GM19328 (cell line): ENCODE measurements around the gene RBFOX2.

Experiments
- ATAC-seq: cut with Tn5 transposase; IDR thresholded peaks from one replicate; pipeline ENCODE4 v1.9.1; 2021; ENCODE audit warnings: mild to moderate bottlenecking, moderate library complexity; ENCODE audit not compliant: unreplicated experiment

Gene RBFOX2

DNA sequence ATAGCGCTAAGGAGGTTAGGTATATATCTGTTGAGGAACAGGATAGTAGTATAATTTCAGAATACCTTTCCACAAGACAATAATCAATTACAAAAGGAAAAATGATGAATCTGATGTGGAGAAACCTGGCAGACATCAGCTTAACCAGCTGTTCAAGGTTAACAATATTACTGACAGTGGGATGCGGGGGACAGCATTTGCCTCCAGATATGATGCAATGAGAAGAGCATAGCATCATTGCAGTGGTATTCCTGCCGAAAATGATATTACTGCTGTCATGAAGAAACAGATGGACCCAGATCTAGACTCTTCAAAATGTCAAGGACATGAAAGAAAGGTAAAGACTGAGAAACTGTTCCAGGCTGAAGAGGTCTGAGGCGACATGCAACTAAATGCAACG, 49.7 kb downstream of the RBFOX2 start:
- ATAC-seq, result no peak

DNA sequence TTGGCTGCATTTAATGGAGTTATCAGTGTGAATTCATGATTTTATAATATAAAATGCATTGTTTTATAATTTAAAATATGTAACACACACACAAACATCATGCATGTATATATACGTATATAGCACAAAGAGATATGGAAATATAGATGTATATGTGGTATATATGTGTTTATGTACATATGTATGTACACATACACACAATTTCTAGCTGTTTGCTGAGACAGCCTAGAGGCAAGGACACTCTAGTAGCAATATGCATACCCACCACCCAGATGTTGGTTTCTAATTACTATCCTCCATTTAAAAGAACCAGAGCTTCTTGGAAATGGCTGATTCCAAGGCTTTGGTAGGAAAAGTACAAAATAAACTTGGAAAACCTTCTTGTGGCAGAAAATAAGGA, 50.4 kb downstream of the RBFOX2 start:
- no peak for ATAC-seq

DNA sequence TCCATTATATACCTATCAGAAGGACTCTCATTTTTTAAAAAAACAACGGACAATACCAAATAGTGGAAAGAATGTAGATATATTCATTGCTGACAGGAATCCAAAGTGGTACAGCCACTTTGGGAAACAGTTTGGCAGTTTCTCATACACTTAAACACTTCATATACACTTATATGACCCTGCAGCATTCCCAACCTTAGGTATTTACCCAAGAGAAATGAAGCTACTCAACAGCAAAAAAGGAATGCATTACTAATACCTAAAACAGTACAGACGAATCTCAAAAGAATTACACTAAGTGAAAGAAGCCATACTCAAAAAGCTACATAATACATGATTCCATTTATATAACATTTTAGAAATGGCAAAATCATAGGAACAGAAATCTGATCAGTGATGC, 51.5 kb downstream of the RBFOX2 start:
- ATAC-seq, result no peak

DNA sequence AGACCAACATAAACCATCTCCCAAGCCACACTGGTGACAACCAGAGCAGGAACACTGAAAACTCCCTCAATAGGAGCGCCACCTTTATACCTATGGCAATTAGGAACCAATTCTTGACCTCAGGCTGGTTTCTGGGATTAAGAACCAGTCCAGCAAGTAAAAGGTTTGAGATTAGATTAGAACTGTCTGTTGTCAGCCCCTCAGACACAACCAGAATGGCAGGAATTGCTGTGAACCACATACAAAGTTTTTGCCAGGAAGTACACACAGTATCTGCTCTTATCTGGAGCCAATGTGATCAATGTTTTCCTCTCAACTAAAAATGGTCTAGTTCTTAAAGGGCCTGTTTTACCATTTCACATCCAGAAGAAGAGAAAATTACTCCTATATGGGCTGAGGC, 55.2 kb downstream of the RBFOX2 start:
- no peak for ATAC-seq

DNA sequence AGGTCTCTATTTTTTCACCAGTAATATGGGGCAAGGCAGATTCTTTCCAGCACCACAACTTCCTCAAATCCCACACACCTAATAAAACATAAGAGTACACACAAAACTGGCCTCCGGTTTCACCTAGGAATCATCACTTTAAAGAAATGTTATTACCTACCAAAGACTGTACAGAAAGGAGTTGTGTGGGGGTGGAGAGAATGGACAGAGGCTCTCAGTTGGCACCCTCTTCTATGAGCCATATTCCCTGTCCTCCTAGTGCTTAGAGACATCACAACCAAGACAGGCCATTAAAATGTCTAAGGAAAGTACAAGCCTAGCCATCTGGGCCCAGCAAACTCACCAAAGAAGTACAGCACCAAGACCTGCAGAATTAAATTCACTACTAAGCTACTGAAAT, 56.1 kb downstream of the RBFOX2 start:
- no peak for ATAC-seq

DNA sequence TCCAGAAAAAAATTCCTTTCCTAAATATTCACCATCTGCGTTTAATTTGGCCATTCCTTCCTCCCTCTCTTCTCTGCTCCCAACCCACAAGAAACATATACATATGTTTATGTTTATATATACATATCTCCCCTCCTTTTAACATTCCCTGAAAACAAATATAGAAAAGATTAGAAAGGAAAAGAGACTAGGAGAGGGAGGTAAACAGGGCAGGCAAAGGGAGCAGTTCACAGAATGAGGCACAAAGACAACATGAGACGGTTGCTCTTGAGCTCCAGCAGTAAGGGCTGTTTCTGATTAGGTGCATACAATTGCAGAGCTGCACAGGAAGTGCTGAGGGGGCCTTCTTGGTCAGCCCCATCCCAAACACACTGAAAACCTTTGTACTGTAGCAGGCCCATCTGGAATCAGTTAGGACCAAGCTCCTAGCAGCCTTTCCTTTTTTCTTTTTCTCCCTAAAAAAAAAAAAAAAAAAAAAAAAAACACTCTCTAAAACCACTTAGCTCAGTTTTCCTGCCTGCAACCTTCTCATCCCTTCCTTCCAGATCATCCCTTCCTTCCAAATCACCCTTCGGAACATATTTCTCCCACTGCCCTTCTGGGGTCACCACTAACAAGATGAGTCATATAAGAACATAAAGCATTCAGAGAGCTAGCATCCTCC, 57.0 kb downstream of the RBFOX2 start:
- ATAC-seq, result no peak

DNA sequence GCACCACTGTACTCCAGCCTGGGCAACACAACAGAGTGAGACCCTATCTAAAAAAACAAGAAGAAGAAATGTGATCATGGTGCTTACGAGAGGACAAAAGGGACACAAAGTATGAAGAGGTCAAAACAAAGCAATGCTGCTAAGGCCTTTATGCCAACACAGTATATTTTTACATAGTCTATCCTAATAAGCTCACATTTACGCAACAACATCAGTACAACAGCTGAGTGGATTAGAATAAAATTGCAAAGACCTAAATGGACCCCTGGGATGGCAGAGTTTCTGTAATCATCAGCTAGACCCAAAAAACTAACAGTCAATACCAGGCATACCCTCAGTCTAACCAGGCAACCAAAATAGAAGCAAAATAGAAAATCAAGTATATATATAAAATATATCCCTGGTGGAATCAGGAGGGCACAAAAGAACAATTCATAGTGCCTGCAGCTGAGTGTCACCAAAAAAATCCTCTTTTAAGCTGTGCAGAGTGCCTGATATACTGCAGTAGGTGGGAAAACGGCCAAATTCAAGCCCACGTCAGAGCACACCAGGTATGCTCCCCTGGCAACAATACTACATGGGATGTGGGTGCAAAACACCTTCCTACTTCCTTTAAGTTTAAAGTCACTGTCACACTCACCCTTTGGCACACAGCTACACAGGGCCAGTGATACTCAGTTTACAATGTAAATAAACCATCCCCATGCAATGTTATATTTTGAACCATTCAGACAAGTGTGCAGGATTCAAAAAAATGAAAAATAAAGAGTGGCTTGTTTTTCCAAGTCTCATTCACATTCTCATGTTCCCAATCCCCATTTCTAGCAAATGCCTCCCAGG, 57.8 kb downstream of the RBFOX2 start:
- ATAC-seq, result no peak

DNA sequence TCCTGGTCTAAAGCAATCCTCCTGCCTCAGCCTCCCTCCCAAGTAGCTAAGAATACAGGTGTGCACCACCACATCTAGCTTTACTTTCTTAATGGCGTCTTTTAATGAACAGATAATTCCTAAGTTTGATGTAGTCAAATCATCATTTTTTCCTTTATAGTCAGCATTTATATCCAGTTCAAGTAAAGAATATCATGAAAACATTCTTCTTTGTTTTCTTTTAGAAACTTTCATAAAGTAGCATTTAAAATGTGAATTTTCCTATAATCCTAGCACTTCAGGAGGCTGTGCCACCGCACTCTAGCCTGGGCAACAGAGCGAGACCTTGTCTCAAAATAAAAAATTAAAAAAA, 61.6 kb downstream of the RBFOX2 start:
- ATAC-seq, result no peak

DNA sequence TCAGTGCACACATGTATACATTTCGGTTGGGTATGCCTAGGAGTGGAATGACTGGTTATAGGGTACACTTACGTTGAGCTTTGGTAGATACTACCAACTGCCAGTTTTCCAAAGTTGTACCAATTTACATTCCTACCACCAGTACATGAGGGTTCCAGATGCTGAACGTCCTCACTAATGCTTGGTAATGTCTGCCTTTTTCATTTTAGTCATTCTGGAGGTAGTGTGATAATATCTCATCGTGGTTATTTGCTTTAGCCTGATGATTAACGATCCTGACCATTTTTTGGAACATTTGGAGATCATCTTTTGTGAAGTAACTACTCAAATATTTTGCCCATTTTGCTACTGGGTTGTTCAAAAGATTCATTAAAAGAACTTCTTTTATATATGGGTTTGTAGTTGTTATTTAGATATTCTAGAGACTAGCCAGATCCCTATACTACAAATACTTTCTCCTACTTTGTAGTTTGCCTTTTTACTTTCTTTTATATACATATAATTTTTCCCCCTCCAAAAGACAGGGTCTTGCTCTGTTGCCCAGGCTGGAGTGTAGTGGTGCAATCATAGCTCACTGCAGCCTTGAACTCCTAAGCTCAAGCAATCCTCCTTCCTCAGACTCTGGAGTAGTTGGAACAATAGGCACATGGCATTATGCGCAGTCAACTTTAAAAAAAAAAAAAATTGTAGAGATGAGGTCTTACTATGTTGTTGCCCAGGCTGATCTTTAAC, 62.1 kb downstream of the RBFOX2 start:
- ATAC-seq, result no peak

DNA sequence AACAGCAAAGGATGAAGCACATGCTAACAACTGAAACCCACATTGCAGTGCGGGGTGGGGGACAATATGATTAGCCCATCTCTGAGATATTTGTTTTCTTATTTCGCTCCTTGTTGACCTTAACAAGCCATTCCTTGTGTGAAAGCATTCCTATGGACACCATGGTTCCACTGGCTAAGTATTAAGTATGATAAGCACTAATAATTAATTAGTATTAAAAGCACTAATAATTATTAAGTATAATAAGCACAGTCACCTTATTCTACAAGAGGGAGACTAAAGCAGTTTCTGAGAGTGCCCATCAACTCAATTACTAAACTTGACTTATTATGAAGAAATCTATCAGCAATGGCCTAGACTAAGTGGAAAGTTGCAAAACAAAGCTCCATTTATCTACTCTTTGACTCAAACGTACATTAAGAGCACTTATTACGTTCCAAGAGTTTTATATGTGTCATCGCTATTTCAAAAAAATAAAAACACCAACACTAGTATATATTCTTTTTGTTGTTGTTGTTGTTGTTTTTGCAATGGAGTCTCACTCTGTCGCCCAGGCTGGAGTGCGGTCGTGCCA, 65.3 kb downstream of the RBFOX2 start:
- ATAC-seq, result no peak

DNA sequence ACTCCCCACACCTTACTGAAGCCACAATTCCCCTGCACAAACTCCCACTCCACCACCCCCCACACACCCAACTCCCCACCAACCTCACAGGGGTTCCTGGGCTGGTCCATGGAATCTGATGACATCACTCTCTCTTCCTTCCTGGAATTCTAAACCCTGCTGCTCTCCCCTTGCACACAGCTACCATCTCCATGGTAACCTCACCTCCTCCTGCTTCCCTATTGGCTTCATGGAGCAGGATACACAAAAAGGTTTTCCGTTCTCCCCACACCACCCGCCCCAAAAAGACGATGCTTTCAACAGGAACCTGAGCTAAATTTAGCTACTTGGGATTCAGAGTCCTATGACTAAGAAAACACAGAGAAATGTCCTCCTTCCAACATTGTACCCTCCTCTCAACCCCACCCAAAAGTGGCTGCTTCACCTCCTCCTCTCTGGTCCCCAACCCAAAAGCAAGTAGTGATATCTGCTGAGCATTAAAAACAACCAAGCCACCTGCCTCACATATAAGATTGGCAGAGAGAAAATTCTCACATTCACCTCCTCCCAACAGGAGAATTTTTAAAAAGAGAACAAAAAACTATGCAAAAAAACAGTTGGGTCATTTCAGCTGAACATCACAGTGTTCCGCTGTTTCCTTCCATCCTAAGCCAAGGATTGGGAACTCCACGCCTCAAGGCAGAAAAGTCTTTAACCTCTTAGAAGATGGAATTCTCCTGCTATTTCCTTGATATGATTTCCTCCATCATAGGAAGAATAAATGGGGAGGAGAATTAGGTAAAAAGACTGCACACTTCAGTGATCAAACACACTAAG, 66.9 kb downstream of the RBFOX2 start:
- no peak for ATAC-seq

DNA sequence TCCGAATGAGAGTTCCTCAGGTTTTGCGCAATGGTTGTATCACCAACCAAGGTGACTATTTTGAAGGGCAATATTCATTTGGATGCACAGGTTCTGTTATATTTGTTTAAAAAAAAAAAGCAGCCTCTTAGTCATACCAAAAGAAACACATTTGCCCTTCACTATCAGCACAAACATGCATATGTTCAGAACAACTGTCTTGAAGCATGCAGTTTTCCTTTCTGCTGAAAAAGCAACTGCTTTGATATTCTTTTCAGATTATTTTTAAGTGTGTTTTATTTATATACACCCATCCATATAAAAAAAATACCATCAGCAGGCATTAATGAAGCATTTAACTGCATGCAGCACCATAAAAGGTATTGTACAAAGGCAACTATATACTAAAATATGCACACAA, 67.8 kb downstream of the RBFOX2 start:
- ATAC-seq, result no peak

DNA sequence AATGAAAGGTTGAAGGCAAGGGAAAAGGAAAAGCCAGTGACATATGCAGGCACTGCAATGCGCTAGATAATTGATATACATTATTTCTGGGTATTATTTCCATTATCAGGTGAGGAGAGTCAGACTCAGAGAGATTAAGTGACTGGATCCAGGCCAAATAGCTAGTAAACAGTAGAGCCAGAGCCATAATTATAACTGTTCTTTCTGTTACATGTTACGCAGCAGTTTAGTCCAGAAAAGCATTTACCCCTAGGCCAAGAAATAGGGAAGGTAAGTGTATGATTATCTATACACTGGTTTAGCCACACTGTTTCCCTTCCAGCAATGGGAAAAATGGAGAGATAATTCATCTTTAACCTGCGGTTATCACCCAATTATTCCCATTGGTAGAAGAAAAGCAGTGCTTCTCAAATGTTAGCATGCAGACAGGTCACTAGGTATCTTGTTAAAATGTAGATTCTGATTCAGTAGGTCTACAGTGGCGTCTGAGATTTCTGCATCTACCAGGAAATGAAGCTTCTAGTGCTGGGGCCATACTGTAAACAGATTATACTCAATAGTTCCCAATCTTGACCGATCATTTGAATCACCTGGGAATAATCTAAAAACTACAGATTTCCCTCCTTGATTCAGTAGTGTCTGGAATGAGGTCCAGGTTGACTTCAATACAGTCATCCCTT, 69.4 kb downstream of the RBFOX2 start:
- ATAC-seq, result no peak

DNA sequence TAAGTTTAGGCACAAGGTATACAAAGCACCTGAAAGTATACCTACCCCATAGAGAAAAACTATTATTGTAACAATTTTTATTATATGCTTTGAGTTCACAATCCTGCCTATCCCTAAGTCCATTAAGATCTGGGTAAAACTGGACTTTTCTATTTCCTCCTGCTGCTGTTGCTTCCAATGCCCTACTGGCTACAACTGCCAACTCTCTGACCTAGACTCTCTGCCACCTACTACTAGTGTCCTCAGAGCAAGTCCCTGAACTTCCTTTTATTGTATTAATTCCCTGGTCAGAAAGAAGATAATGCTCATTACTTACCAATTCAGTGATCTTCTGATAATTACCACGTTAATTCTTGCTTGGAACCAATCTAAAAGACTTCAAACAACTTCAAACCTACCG, 70.3 kb downstream of the RBFOX2 start:
- no peak for ATAC-seq

DNA sequence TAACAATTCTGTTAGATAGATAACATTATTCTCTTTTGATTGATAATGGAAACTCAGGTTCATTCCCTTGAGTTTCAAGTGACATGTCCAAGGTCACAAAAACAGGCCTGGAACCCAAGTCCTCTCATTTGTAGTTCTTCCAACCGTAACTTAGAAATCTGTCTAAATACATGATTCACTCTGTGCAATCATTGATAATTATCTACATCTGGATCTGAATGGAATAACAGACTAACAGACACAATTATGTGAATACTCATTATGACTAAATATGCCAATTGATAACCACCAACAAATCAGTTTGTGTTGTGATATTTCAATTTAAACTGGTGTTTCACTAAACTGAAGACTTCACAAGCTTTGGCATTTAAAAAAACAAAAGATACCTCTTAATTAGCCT, 71.0 kb downstream of the RBFOX2 start:
- ATAC-seq, result no peak

DNA sequence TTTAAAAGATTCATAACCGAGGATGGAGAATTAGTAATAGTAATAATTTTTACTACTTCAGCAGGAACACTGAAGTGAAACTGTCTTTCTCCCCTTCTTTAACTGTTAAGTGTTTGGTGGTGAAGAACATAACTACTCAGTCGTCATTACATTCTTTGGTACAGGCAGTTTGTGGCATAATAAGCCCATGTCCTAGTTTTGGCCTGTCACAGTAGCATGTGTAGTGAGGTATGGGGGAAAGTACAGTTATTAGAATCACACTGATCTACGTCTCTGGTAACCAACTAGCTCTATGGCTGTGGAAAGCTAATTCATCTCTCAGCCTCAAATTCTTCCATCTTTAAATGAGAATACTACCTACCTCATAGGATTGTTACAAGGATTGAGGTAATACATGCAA, 71.8 kb downstream of the RBFOX2 start:
- ATAC-seq, result no peak

DNA sequence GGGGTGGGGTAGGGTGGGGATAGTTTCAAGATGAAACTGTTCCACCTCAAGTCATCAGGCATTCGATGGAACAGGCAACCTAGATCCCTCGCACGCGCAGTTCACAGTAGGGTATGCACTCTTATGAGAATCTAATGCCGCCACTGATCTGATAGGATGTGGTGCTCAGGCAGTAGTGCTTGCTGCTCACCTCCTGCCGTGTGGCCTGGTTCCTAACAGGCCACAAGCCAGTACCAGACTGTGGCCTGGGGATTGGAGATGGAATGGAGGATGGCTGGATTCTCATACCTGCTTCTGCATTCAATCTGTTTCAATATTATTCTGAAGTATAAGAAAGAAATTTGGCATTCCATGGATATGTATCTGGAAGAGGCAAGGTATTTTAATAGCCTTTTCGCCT, 73.1 kb downstream of the RBFOX2 start:
- no peak for ATAC-seq

DNA sequence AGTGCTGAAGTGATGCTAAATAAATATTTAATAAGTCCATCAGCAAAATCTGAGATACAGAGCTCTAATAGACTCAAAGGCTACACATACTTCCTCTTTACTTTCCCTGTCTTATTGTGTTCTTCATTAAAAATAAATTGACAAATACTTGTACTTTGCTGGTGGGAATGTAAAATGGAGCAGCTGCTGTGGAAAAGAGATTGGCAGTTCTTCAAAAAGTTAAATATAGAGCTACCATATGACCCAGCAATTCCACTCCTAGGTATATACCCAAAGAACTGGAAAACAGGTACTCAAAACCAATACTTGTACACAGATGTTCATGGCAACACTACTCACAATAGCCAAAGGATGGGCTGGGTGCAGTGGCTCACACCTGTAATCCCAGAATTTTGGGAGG, 76.0 kb downstream of the RBFOX2 start:
- no peak for ATAC-seq

DNA sequence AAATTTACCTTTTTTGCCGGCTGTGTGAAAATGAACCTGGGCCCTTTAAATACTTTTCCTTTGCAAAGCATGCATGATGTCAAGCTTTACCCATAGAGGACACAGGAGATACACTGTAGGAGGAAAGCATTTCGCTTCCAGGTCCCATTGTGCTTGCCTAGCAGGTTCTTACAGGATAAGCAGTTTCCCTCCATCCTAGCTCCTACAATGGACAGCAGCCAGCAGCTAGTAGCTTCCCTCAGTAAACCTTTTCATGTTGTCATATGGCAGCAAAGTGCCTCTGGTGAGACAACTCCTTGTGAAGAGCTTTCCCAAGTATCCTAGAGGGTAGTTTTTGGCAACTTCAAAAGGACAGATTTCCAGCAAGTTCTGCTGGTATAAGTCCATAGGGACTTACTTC, 78.4 kb downstream of the RBFOX2 start:
- ATAC-seq, result no peak

DNA sequence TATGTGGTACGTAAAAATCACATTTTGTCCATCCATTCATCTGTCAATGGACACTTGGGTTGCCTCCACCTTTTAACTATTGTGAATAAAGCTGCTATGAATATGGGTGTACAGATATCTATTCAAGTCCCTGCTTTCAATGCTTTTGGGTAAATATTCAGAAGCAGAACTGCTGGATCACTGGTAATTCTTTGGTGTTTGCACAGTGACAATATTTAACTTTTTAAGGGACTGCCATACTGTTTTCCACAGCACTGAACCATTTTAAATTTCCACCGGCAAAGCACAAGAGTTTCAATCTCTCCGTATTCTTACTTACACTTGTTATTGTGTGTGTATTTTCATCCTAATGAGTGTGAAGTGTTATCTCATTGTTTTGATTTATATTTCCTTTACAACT, 79.4 kb downstream of the RBFOX2 start:
- no peak for ATAC-seq
